Natural killer cell treated with Interleukin-12 subunit alpha and Interleukin-12 subunit beta and Interleukin-15 and Interleukin-18, amount 100 ng/mL, for 72 hours (primary cell): ENCODE measurements around the gene KRT81. TPM values are rescaled to one million over a fixed set of nuclear protein-coding genes. Genes with fewer than 3 reads are reported as not detected.
A peak's percentile ranks its signal among the peaks of the same experiment; 100 is the strongest.
"Not testable (repeated sequence)": the region's sequence is repeated elsewhere in the genome, so short reads cannot be mapped to it uniquely, and the experiment has no call there.

Source experiments
- ATAC-seq, 2 donors: fragments of 150-1000 bp; cut with Tn5 transposase in 1 of 2; sonication (Bioruptor Pico), chemical (Tn5 transposase) in 1 of 2; 2 replicates each; pipeline ENCODE4 v1.10.0; 2021
- DNase-seq: peaks from one replicate; pipeline ENCODE4 v3.0.0; 2022; ENCODE audit warnings: low spot score
- H3K27ac Mint-ChIP-seq, 2 donors: 1 replicate in 1 of 2; 2 replicates in 1 of 2; pipeline ENCODE4 v1.8.0; 2022; ENCODE audit warnings: mixed read lengths in 2 of 2, mild to moderate bottlenecking in 1 of 2, moderate library complexity in 1 of 2
- H3K27me3 Mint-ChIP-seq, 2 donors: 1 replicate in 1 of 2; 2 replicates in 1 of 2; pipeline ENCODE4 v1.8.0; 2022; ENCODE audit warnings: mixed read lengths in 2 of 2
- H3K36me3 Mint-ChIP-seq: one replicate; pipeline ENCODE4 v1.8.0; 2022; ENCODE audit warnings: mixed read lengths
- H3K4me1 Mint-ChIP-seq, 2 donors: 1 replicate in 1 of 2; 2 replicates in 1 of 2; pipeline ENCODE4 v1.8.0; 2022; ENCODE audit warnings: low read depth in 2 of 2, mixed read lengths in 2 of 2, mild to moderate bottlenecking in 1 of 2
- H3K4me3 Mint-ChIP-seq: one replicate; pipeline ENCODE4 v1.8.0; 2022; ENCODE audit warnings: mixed read lengths
- H3K9me3 Mint-ChIP-seq: 2 replicates; pipeline ENCODE4 v1.8.0; 2022; ENCODE audit warnings: mixed read lengths
- total RNA-seq, 2 donors: library from RNA; stranded (reverse); gene quantifications; one replicate each; pipeline ENCODE4 v1.2.3, GENCODE V29; 2022

Gene KRT81
- total RNA-seq, 2 donors from 2014 or later: 0.22 TPM; not detected in 1

DNA sequence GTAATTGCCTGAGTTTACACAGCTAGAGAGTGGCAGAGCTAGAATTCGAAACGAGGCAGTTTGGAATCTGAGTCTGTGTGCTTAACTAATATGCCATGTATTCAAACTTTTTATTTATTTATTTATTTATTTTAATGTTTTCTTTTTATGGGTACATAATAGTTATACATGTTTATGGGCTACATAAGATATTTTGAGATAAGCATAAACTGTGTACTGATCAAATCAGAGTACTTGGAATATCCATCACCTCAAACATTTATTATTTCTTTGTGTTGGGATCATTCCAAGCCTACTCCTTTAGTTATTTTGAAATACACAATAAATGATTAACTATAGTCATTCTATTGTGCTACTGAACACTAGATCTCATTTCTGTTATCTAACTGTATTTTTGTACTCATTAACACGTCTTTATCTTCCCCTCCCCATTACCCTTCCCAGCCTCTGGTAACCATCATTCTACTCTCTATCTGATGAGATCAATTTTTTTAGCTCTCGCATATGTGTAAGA lies 7.4 kb upstream of the KRT81 start:
- no peak overlapping the region for H3K27ac Mint-ChIP-seq
- H3K36me3 Mint-ChIP-seq: no peaks in the 10 kb centered on the region
- H3K27me3 Mint-ChIP-seq: no peaks in the 10 kb centered on the region
- H3K9me3 Mint-ChIP-seq: no peaks in the 10 kb centered on the region
- H3K4me1 Mint-ChIP-seq: peaks cover 27 to 29% of the 10 kb centered on the region in 2 donors
- H3K4me3 Mint-ChIP-seq: no peak overlapping the region
- ATAC-seq: no peak
- DNase-seq: no peak

DNA sequence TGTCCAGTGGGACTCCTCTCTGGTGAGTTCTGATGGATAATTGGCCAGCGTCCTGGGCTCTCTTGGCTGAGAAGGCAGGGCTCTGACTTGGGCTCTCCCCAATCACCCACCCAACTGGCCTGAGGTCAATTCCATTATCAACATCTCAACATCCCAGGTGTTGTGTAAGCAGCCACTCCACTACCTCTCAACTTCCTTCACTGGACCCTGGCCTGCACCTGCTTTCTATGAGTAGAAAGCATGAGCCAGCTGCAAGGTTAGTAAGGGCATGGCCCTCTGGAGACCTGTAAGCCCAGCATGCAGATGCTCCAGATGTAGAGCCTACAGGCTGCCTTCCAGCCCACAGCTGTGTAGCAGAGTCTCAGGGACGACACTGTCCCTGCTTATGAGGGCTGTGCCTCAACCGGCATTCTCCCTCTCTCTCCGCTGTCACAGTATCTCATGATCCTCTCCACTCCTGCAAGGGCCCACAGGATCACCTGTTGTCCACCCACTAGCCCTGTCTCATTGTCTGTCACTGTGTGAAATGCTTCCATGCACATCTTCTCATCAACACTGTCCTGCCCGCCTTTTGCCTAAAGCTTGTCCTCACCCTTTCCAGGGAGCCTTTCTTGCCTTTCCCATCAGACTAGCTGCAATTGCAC lies 5.4 kb upstream of the KRT81 start:
- Mint-ChIP-seq H3K27me3 (peaks cover 0 to under 1% of the 10 kb centered on the region in 2 donors), H3K36me3 (no peaks in the 10 kb centered on the region), H3K4me3 (no peak overlapping the region), H3K9me3 (no peaks in the 10 kb centered on the region), H3K27ac (peak overlapping the region in 1 of 2 donors; percentile 5), H3K4me1 (peaks cover 34 to 35% of the 10 kb centered on the region in 2 donors)
- DNase-seq (no peak), ATAC-seq (no peak)

DNA sequence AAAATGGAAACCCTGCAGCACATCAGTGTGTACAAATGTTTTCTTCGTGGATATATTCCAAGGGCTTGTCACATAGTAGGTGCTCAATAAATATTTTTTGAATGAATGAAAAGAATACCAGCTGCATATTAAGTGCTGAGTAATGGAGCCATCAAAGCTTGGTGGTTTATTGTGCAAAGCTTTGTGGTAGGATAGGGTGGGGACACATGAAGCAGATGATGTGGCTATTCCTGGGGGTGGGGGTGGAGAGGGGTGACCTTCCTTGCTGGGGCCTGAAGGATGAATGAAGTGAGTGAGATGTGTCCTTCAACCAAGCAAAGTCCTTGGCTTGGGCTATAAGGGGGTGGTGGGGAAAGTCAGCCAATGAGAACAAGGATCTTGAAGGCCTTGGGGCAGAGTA lies 4.3 kb upstream of the KRT81 start:
- Mint-ChIP-seq H3K4me1 (peaks cover 29 to 35% of the 10 kb centered on the region in 2 donors), H3K27ac (peak overlapping the region in 1 of 2 donors; percentile 5), H3K27me3 (peaks cover 0 to 3% of the 10 kb centered on the region in 2 donors), H3K9me3 (no peaks in the 10 kb centered on the region), H3K36me3 (no peaks in the 10 kb centered on the region), H3K4me3 (no peak overlapping the region)
- ATAC-seq: peak; percentile 48 to 66
- DNase-seq: no peak

DNA sequence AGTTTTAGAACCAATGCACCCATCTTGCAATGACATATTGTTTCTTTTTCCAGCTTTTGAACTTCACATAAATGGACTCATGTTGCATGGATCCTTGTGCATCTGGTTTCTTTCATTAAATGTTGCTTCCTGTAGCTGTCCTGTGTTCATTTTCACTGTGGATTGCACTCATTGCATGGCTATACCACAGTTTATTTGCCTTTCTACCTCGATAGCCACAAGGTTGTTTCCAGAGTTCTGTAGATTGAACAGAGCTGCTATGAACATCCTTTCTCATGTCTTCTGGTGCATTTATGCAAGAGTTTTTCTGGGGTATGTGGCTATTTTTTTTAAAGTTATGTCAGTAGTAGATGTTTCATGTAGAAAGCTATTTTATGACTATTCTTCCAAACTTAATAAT lies 3.5 kb upstream of the KRT81 start:
- Mint-ChIP-seq H3K27ac (no peak overlapping the region), H3K9me3 (no peaks in the 10 kb centered on the region), H3K4me1 (peaks cover 29 to 35% of the 10 kb centered on the region in 2 donors), H3K36me3 (no peaks in the 10 kb centered on the region), H3K4me3 (no peak overlapping the region), H3K27me3 (peaks cover 0 to 3% of the 10 kb centered on the region in 2 donors)
- DNase-seq: no peak
- ATAC-seq: no peak

DNA sequence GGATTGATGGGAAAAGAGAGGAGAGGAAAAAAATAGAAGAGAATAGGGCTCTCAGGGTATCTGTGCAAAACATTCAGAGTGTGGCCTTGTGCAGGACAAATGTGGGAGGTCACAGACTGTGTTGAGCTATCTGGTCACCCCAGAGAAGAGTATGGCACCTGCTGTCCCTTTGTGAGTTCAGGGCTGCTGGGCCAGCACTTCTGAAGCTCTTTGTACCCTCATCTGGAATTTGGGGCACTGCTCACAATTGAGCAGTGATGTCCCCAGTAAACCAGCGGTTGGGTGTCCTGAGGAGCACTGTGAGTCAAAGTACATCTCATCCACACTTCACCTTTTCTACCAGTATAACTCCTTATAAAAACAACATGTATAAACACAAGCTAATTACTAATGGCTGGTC lies 2.6 kb upstream of the KRT81 start:
- no peaks in the 10 kb centered on the region for H3K9me3 Mint-ChIP-seq

DNA sequence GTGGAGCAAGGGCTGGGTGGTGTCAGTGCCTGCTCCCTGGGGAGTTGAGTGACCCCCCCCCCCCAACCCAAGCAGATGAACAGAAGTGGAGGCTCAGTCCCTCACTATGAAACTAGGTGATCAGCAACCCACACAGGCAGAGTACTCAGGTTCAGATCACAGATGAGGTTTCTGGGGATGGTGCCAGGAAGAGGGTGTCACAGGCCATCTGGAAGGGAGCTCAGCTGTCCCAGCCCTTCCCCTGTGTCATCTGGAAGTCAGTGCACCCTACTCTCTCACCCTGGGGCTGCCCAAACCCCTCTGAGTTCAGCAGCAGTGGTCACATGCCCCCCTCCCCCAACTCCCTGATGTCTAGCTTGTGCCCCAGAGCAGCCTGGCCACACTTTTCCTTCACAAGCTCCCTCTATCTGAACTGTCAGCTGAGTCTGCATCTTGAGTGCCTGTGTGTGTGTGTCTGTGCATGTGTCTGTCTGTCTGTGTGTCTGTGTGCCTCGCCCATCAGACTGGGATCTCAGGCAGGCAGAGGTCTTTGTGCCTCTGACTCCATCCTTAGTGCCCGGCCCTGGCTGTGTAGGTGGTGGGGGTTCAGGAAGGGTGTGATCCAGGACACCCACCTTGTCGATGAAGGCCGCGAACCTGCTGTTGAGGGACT lies 725 bp downstream of the KRT81 start:
- not testable (repeated sequence) for H3K4me3 Mint-ChIP-seq, H3K9me3 Mint-ChIP-seq, H3K27me3 Mint-ChIP-seq, H3K36me3 Mint-ChIP-seq, ATAC-seq, H3K27ac Mint-ChIP-seq, DNase-seq
- H3K4me1 Mint-ChIP-seq: peaks cover 42 to 45% of the 10 kb centered on the region in 2 donors

More for the DNA sequence above, 2.6 kb upstream of the KRT81 start:
- ATAC-seq: no peak
- no peak for DNase-seq
- Mint-ChIP-seq H3K27ac (no peak overlapping the region), H3K36me3 (no peaks in the 10 kb centered on the region), H3K4me1 (peaks cover 29 to 35% of the 10 kb centered on the region in 2 donors), H3K4me3 (no peak overlapping the region), H3K27me3 (peaks cover 0 to 3% of the 10 kb centered on the region in 2 donors)

DNA sequence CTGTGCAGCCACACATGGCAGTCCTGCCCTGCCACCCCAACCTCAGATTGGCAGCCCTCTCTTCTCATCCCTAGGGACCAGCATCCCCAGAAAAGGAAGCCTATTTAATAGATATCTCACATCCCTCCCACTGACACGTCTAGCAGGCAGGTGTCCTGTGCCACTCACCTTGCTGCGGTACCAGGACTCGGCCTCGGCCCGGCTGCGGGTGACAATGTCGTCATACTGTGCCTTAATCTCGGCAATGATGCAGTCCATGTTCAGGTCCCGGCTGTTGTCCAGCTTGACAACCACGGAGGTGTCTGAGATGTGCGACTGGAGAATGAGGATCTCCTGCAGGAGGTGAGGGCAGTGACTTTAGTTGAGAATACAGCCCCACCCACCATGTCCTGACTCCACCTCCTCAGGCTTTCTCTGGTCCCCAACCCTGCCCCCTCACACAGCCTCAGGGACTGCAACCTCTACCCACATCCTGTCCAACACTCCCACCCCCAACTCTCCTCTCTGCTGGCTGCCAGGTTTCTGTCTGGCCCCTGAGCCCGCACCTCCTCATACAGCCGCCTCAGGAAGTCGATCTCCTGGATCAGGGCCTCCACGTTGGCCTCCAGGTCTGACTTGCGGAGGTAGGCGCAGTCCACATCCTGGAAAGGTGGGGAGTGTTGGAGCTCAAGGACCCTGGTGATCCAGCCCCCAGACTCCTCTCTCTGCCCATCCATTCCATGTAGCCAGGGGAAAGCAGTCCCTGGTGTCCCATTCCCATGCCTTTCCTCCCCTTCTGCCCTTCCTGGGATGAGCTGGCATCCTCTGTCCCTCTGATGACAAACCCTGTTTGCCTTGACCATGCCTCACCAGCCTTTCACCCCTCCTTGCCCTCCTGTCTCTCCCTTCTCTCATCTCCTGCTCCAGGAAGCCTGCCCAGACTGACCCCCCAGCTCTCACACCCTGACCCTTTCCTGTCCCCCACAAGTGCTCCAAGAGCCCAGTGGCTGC lies 3.2 kb downstream of the KRT81 start:
- Mint-ChIP-seq H3K4me1 (peaks cover 24 to 28% of the 10 kb centered on the region in 2 donors), H3K27ac (peak overlapping the region; percentile 53 to 58), H3K4me3 (peak overlapping the region; percentile 76)
- ATAC-seq (peak; percentile 98 to 99), DNase-seq (peak; percentile 79)
- not testable (repeated sequence) for H3K9me3 Mint-ChIP-seq, H3K27me3 Mint-ChIP-seq, H3K36me3 Mint-ChIP-seq

DNA sequence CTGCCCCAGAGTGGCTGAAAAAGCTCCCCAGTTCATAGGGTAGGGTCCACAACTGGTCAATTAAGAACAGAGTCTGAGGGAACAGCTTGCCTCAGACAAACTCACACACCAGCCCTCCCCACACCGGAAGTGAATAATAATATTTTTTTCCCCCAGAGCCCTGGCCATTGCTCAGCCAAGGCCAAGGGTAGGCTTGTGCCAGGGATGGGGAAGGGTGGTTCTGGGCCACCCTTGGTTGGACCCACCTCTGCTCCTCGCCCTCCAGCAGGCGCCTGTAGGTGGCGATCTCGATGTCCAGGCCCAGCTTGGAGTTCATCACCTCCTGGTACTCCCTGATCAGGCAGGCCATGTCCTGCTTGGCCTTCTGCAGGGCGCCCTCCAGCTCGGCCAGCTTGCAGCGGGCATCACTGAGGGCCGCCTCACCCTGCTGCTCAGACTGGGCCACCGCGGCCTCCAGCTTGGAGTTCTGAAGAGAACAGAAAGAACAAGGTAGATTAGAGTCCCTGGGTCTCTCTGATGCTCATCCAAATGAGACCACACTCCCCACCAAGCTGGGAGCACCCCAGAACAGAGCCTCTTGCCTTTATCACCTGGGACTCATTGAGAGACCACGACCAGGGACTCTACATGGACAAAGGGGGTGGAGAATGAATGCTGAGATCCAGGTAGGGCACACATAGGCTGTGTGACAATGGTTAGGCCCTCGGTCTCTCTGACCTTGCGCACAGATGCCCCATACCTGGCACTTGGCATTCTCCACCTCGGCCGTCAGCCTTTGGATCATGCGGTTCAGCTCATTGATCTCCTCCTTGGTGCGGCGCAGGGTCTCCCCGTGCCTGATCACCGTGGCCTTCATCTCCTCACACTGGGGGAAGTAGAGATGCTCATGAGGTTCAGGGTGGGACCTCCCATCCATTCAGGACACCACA lies 4.2 kb downstream of the KRT81 start:
- peak overlapping the region; percentile 76 for H3K4me3 Mint-ChIP-seq
- H3K27me3 Mint-ChIP-seq, DNase-seq, ATAC-seq, H3K9me3 Mint-ChIP-seq, H3K36me3 Mint-ChIP-seq: not testable (repeated sequence)
- peak overlapping the region in 1 of 2 donors; percentile 53 for H3K27ac Mint-ChIP-seq
- peaks cover 23 to 28% of the 10 kb centered on the region in 2 donors for H3K4me1 Mint-ChIP-seq

DNA sequence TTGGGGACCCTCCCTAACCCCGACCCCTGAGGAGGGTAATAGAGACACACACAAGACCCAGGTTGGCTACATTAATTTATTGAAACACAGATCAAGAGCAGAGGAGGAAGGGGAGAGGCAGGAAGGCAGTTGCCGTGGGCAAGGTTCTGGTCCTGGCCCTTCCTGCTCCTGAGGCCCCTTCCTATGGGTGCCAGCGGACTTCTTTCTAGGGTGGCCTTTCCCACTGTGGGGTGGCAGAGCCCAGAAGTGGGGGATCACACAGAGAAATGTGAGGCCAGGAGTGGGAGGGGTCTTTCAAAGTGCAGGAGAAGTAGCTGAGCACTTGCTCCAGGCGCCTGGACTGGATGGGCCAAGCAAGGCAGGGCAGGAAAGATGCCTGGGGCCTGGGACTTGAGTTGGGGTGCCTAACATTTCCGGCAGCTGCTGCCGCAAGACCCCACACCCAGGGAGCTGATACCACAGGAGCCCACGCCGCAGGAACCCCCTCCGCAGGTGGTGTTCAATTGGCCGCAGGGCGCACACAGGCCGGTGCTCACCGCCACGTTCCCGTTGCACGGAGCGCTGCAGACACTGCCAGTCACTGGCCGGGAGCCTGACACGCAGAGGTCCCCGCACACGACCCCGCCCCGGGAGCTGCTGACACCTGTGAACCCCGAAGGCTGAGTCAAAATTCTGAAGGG lies 5.3 kb downstream of the KRT81 start:
- H3K4me3 Mint-ChIP-seq: no peak overlapping the region
- H3K9me3 Mint-ChIP-seq: no peaks in the 10 kb centered on the region
- ATAC-seq: no peak
- no peak for DNase-seq
- H3K27me3 Mint-ChIP-seq: no peaks in the 10 kb centered on the region
- no peaks in the 10 kb centered on the region for H3K36me3 Mint-ChIP-seq
- peak overlapping the region in 1 of 2 donors; percentile 54 for H3K27ac Mint-ChIP-seq
- peaks cover 23 to 24% of the 10 kb centered on the region in 2 donors for H3K4me1 Mint-ChIP-seq

DNA sequence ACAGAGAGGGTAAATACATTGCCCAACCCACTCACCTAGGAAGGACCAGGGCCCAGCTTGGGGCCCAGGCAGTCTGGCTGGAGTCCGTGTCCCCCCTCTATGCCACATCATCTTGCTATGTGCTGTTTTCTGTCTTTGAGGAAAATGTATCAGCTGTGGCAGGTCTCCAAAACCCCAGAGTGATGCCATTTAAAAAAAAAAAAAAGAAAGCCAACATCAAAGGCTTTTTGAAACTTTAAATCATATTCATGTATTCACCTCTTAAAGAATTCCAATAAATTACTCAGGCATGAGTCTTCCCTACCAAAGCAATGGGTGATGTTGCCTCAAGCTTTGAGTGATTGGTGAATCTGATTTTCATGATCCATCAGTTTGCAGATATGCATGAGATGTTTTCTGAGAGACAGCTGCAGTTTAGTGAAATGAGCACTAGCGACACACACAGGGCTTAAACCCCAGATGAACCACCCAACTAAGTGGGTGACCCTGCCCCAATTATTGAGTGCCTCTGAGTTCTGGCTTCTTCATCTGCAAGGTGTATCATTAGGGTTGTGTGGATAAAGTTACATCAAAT lies 6.1 kb downstream of the KRT81 start:
- DNase-seq (no peak), ATAC-seq (no peak)
- H3K27ac Mint-ChIP-seq: peak overlapping the region in 1 of 2 donors; percentile 54
- H3K36me3 Mint-ChIP-seq: no peaks in the 10 kb centered on the region
- no peaks in the 10 kb centered on the region for H3K27me3 Mint-ChIP-seq
- no peaks in the 10 kb centered on the region for H3K9me3 Mint-ChIP-seq
- peaks cover 23 to 24% of the 10 kb centered on the region in 2 donors for H3K4me1 Mint-ChIP-seq
- no peak overlapping the region for H3K4me3 Mint-ChIP-seq

DNA sequence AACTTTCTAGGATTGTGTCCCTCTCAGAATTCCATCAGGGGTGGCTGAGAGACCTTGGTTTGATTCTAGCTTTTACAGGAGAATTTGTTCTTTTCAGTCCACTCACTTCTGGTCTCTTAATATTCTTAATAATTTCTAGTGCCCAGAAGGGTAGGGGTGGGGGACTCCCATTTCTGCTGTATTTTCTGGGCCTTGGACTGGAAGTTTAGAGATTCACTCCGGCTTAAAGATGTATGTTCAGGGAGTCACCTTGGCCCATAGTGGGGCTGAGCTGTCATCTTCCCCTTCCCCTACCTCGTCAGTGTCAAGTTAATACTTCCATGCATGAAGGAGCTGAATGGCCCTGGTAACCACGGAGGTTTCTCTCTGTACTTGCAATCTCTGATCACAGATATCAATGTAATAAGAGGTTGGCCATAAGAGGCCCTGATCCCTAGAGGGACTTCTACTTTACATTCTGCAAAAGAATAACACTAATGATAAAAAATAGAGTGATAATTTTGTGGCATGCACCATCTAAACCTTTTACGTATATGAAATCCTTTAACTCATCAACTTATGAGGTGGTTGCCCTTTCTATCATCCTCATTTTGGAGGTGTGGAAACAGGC lies 6.7 kb downstream of the KRT81 start:
- Mint-ChIP-seq H3K27ac (no peak overlapping the region), H3K27me3 (peaks cover 4 to 5% of the 10 kb centered on the region in 2 donors), H3K9me3 (no peaks in the 10 kb centered on the region), H3K4me1 (peaks cover 23 to 28% of the 10 kb centered on the region in 2 donors), H3K36me3 (no peaks in the 10 kb centered on the region), H3K4me3 (no peak overlapping the region)
- DNase-seq: no peak
- no peak for ATAC-seq
